Activated CD4-positive, alpha-beta T cell treated with anti-CD3 and anti-CD28 coated beads, Interleukin-10, Interleukin-2, amounts not matched to agents 100 ng/mL and 50 ng/mL, durations not matched to agents 16 hours and 8 hours (primary cell): Measurements from ENCODE around the gene NADK2.
"Not testable (repeated sequence)": the region's sequence is repeated elsewhere in the genome, so short reads cannot be mapped to it uniquely, and the experiment has no call there.

ENCODE experiments used
- DNase-seq: peaks from one replicate; pipeline ENCODE4 v3.0.0-alpha.2; 2020

NADK2 gene, protein sequence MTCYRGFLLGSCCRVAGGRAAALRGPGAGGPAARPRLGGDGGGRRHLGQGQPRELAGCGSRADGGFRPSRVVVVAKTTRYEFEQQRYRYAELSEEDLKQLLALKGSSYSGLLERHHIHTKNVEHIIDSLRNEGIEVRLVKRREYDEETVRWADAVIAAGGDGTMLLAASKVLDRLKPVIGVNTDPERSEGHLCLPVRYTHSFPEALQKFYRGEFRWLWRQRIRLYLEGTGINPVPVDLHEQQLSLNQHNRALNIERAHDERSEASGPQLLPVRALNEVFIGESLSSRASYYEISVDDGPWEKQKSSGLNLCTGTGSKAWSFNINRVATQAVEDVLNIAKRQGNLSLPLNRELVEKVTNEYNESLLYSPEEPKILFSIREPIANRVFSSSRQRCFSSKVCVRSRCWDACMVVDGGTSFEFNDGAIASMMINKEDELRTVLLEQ

GRCh38 chr5:36241631-36242533 lies at the start of gene NADK2:
Gene NADK2 (minus strand): TSS chr5:36241925. CDS start chr5:36241798, 127 bp downstream.
- DNase-seq, result peak; percentile 96

DNA sequence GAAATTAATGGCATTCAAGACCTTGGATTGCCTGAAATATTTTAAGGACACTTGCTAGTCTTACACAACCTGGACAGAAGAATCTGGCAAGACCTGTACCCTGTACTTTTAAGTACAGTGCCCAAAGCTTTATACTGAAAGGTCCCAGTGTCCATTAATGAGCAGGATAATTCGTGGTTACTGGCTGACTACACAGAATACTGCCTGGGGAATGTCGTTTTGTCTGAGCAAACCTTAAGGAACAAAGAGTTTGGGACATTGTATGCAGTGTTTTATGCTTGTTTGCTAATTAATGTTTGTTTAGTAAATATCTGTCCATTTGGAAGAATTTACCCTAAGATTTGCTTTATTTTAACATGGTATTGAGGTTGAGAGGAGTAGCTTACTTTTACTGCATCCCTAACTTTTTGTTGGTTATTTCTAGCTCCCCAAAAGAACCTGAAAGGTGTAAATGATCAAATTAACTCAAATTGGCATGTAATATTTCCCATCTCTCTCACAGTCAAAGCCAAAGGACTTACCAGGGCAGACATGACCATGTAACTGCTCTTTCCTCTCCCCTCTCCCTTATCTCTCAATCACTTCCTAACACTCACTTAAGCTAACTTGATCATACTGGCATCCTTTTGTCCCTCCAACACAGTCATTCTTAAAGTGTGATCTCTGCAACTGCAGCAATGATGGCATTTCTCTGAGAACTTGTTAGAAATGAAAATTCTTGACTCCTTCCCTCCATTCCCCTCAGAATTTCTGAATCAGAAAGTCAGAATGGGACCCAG lies 44.3 kb upstream of the NADK2 start:
- DNase-seq, result no peak

- not testable (repeated sequence) for DNase-seq
Measured at GRCh38 chr5:36283775-36284174, 42.0 kb upstream of the NADK2 start.

DNA sequence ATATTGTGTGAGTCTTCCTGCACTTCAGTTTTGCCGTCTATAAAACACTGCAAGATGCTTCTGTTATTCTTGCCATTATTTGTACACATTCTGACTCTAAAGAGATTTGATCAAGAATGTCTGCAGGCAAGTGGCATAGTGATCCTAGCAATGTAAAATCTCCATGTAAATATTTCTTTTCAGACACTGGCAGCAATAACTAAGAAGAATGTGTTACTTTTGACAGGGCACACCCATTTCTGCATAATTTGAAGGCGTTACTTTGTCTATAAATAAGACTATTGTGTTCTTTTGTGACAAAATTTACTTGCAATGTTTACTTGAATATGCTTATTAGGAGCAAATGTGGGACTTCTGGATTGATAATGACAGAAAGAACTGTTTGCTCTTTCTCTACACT lies 39.9 kb upstream of the NADK2 start:
- DNase-seq, result no peak

DNA sequence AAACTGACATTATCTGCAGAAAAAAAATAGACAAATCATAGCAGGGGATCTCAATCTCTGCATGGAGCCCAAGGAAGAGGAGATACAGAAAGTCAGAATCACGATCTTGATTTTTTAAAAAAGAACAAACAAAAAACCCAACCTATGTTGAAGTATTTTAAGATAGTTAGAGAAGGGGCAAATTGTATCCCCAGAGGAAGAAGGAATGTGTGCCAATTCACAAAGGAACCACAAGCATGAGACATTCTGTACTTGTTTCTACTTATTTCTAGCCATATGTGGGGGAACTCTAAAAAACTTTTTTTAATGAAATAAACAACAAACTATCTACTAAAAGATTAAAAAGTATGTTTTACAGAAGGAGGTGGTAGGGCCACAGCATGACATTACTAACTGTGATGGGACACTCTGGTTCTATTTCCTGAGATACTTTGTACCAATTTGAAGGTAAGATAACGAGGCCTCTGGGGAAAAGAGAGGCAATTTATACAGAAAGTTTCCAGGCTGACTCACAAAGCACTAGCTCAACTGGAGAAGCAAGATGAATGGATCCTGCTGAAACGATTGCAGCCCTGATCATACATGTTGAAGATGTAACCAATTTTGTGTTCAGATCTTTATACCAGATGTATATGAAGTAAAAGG lies 37.5 kb upstream of the NADK2 start:
- DNase-seq, result no peak

GRCh38 chr5:36277521-36278176 lies 35.9 kb upstream of the NADK2 start:
- DNase-seq, result no peak

- no peak for DNase-seq
Measured at GRCh38 chr5:36276864-36277263, 35.1 kb upstream of the NADK2 start.

GRCh38 chr5:36273809-36274526 lies 32.2 kb upstream of the NADK2 start:
- no peak for DNase-seq

DNA sequence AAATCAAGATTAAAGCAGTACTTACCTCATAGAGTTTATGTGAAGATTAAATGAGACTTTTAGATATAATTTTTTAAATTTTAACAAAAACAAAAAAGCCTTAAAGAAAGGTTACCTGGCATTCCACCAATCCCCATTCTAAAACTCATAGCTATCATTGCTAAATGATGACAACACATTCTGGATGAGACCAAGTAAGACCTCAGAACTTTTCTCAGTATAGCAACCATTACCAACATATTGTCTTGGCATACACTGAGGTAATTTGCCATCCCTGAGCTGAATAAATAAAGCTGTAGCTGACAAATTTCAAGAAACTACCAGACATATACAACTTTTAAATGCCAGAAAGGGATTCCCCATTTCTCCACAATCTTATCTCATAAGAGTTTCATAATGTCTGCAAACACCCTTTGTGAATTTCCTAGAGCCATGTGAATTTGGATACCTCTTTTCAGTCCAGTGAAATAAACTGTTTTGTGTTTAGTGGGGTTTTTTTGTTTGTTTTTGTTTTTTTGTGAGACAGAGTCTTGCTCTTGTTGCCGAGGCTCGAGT lies 30.5 kb upstream of the NADK2 start:
- DNase-seq, result no peak

GRCh38 chr5:36270876-36271575 lies 29.3 kb upstream of the NADK2 start:
- no peak for DNase-seq

- DNase-seq, result no peak
Measured at GRCh38 chr5:36270175-36270574, 28.4 kb upstream of the NADK2 start.

GRCh38 chr5:36269478-36269877 lies 27.8 kb upstream of the NADK2 start:
- no peak for DNase-seq

GRCh38 chr5:36267905-36268304 lies 26.2 kb upstream of the NADK2 start:
- no peak for DNase-seq

GRCh38 chr5:36264202-36264760 lies 22.6 kb upstream of the NADK2 start:
- no peak for DNase-seq

GRCh38 chr5:36261186-36261585 lies 19.5 kb upstream of the NADK2 start:
- DNase-seq, result no peak

DNA sequence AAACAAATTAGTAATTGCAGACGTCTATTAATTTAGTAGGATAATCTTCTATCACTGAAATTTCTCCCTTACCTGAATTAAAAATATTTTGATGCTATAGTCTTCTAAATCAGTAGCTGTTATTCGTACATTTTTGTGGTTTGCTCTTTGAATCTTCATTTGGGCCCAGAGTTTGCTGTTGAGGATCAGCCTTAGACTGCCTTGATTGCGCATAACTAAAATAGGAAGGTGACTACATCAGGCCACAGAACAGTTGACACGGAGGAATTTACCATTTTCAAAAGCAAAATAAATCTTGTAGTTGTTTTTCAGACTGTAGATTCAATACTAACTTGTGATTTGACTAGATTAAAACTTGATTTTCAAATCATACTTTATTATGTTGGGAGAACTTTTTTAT lies 11.8 kb upstream of the NADK2 start:
- no peak for DNase-seq

- DNase-seq, result no peak
Measured at GRCh38 chr5:36252722-36253365, 11.1 kb upstream of the NADK2 start.

DNA sequence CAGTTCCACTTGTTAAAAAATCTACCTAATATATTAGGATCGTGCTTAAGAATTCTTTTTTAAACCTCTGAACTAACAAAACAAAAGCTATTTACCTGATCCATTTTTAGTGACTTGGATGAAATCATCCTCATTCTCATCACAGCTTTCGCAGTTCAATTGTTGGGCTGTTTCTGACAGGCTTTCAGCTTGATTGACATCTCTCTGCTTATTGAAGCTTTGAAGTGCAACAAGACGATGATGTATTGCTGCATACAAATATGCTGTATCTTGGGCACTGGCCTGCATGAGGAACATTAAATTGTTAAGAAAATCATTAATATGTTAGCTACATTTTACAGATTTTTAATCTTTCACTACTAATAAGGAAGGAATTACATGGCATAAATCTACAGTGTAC lies 9.5 kb upstream of the NADK2 start:
- no peak for DNase-seq

GRCh38 chr5:36250427-36250826 lies 8.7 kb upstream of the NADK2 start:
- DNase-seq, result no peak
